Fibroblast of lung (primary cell): Measurements from ENCODE around the gene DNAJC24. TPM values are rescaled to one million over a fixed set of nuclear protein-coding genes. Genes with fewer than 3 reads are reported as not detected.

Experiments
- DNase-seq, 2 donors: peaks; one replicate each; pipeline versions ENCODE4 v3.0.0 to v3.0.0-alpha.2; 2010; ENCODE audit warnings: low read depth in 2 of 2
- H2AFZ ChIP-seq: 2 replicates; pipeline ENCODE4 v1.5.1; 2012; ENCODE audit warnings: low read length, control low read depth, inconsistent platforms
- H3K27ac ChIP-seq: 2 replicates; pipeline ENCODE4 v1.5.1; 2011; ENCODE audit warnings: low read length, control low read depth; ENCODE audit not compliant: insufficient read depth
- H3K27me3 ChIP-seq: 2 replicates; pipeline ENCODE4 v1.5.1; 2011; ENCODE audit warnings: mild to moderate bottlenecking, low read length; ENCODE audit not compliant: control insufficient read depth, insufficient read depth
- H3K36me3 ChIP-seq: 2 replicates; pipeline ENCODE4 v1.5.1; 2011; ENCODE audit warnings: low read length; ENCODE audit not compliant: control insufficient read depth, insufficient read depth
- H3K4me1 ChIP-seq: 2 replicates; pipeline ENCODE4 v1.5.1; 2011; ENCODE audit warnings: low read length; ENCODE audit not compliant: control insufficient read depth, insufficient read depth; ENCODE audit errors: extremely low read depth
- H3K4me2 ChIP-seq: 2 replicates; pipeline ENCODE4 v1.5.1; 2011; ENCODE audit warnings: low read length, control low read depth; ENCODE audit not compliant: insufficient read depth; ENCODE audit errors: extremely low read depth
- H3K4me3 ChIP-seq, 4 experiments: fragments of 200-600 bp in 1 of 4; sonication (generic) in 1 of 4; replicated peaks in 1 of 4; 2 replicates each; pipeline ENCODE4 v1.5.1; 2011 to 2016; ENCODE audit warnings: low read length in 4 of 4, low read depth in 3 of 4, mild to moderate bottlenecking in 3 of 4, control low read depth in 2 of 4, inconsistent platforms in 1 of 4, mixed read lengths in 1 of 4; ENCODE audit not compliant: insufficient read depth in 1 of 4; ENCODE audit errors: control extremely low read depth in 1 of 4
- H3K79me2 ChIP-seq: 2 replicates; pipeline ENCODE4 v1.5.1; 2012; ENCODE audit warnings: mild to moderate bottlenecking, low read length, inconsistent platforms; ENCODE audit not compliant: control insufficient read depth, insufficient read depth
- H3K9ac ChIP-seq: 2 replicates; pipeline ENCODE4 v1.5.1; 2011; ENCODE audit warnings: mild to moderate bottlenecking, low read length, control low read depth; ENCODE audit not compliant: insufficient read depth
- H3K9me3 ChIP-seq: 2 replicates; pipeline ENCODE4 v1.5.1; 2012; ENCODE audit warnings: low read depth, low read length; ENCODE audit not compliant: control insufficient read depth, insufficient read depth
- H4K20me1 ChIP-seq: 2 replicates; pipeline ENCODE4 v1.5.1; 2011; ENCODE audit warnings: low read length; ENCODE audit not compliant: control insufficient read depth, insufficient read depth; ENCODE audit errors: extremely low read depth
- EZH2 ChIP-seq: IDR thresholded peaks from 2 replicates; pipeline ENCODE4 v1.5.1; 2012; ENCODE audit warnings: low read length, control low read depth, mild to moderate bottlenecking; ENCODE audit errors: missing control alignments
- polyA plus RNA-seq, 2 donors: library from polyadenylated mRNA; depleted of rRNA in 1 of 2; stranded (reverse) in 1 of 2; unstranded in 1 of 2; fragments of >200 nt; gene quantifications; 2 replicates each; pipeline ENCODE4 v1.2.1, GENCODE V29; 2011 to 2012; ENCODE audit warnings: missing spikeins in 1 of 2
- total RNA-seq: library from RNA; depleted of rRNA; stranded (reverse); fragments of >200 nt; gene quantifications from 2 replicates; pipeline ENCODE4 v1.2.1, GENCODE V29; 2014
- TF ChIP-seq, protein P1 (sequence below), 2 donors: IDR thresholded peaks in 1 of 2; conservative IDR thresholded peaks in 1 of 2; 1 replicate in 1 of 2; 2 replicates in 1 of 2; pipeline ENCODE4 v1.5.1; 2011 to 2012; ENCODE audit warnings: low read length in 2 of 2, control low read depth in 1 of 2, inconsistent platforms in 1 of 2, low read depth in 1 of 2, mild to moderate bottlenecking in 1 of 2

DNAJC24 gene
- total and polyA plus RNA-seq, 2 donors (not counting 1 experiment from before 2014, with no cell fraction given), result 13.3 to 19.2 TPM

DNA sequence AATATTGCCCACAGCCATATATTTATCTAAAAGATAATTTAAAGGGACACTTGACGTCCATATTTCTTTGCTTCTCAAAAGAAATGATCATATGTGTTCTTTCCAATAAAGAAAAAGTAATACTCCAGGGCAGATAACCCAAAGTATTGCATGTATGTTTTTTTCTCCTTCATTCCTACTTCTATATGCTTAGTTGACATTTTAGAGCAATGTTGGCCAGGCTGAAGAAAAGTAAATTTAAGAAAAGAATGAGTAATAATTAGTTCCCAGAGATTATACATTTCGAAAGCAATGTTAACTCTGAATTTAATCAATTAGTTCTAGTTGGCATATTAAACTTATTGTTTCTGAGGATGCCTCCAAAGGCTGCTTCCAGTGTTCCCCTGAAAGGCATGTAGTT lies 48.2 kb downstream of the DNAJC24 start:
- no peak overlapping the region for H3K4me2 ChIP-seq
- no peaks in the 10 kb centered on the region for H3K4me1 ChIP-seq
- no peaks in the 10 kb centered on the region for H3K9me3 ChIP-seq
- H3K27ac ChIP-seq, result no peak overlapping the region
- H3K27me3 ChIP-seq, result no peaks in the 10 kb centered on the region
- no peak overlapping the region for H2AFZ ChIP-seq
- DNase-seq, result no peak
- no peak overlapping the region for H3K9ac ChIP-seq
- no peaks in the 10 kb centered on the region for H3K79me2 ChIP-seq
- no peak overlapping the region for H3K4me3 ChIP-seq
- H3K36me3 ChIP-seq, result no peaks in the 10 kb centered on the region
- H4K20me1 ChIP-seq, result no peaks in the 10 kb centered on the region
- TF ChIP-seq, protein P1, sequence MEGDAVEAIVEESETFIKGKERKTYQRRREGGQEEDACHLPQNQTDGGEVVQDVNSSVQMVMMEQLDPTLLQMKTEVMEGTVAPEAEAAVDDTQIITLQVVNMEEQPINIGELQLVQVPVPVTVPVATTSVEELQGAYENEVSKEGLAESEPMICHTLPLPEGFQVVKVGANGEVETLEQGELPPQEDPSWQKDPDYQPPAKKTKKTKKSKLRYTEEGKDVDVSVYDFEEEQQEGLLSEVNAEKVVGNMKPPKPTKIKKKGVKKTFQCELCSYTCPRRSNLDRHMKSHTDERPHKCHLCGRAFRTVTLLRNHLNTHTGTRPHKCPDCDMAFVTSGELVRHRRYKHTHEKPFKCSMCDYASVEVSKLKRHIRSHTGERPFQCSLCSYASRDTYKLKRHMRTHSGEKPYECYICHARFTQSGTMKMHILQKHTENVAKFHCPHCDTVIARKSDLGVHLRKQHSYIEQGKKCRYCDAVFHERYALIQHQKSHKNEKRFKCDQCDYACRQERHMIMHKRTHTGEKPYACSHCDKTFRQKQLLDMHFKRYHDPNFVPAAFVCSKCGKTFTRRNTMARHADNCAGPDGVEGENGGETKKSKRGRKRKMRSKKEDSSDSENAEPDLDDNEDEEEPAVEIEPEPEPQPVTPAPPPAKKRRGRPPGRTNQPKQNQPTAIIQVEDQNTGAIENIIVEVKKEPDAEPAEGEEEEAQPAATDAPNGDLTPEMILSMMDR (conservative IDR thresholded peaks at IDR 0.05 in 1 of 2, IDR thresholded peaks at IDR 0.05 in 1 of 2; ENCODE audit: low read depth in 1 of 2, low read length in 2 of 2), result no peak
- TF ChIP-seq EZH2, result no peak

- Histone ChIP-seq H3K4me3 (no peak overlapping the region), H3K27ac (no peak overlapping the region), H3K9me3 (no peaks in the 10 kb centered on the region), H3K4me2 (no peak overlapping the region), H4K20me1 (no peaks in the 10 kb centered on the region), H3K36me3 (no peaks in the 10 kb centered on the region), H3K79me2 (no peaks in the 10 kb centered on the region), H3K27me3 (no peaks in the 10 kb centered on the region), H3K4me1 (no peaks in the 10 kb centered on the region), H3K9ac (no peak overlapping the region), H2AFZ (no peak overlapping the region)
- TF ChIP-seq EZH2, result no peak
- TF ChIP-seq, protein P1 (conservative IDR thresholded peaks at IDR 0.05 in 1 of 2, IDR thresholded peaks at IDR 0.05 in 1 of 2; ENCODE audit: low read depth in 1 of 2, low read length in 2 of 2), result no peak
- DNase-seq, result peak in 1 of 2 donors; percentile 35
These were observed 49.5 kb downstream of the DNAJC24 start for GRCh38 chr11:31419138-31419537.

- no peak overlapping the region for H3K9ac ChIP-seq
- no peaks in the 10 kb centered on the region for H3K79me2 ChIP-seq
These were observed 50.0 kb downstream of the DNAJC24 start for GRCh38 chr11:31419669-31420068.

More at GRCh38 chr11:31419669-31420068, 50.0 kb downstream of the DNAJC24 start:
- Histone ChIP-seq H3K4me1 (no peaks in the 10 kb centered on the region), H3K27me3 (no peaks in the 10 kb centered on the region), H2AFZ (no peak overlapping the region), H4K20me1 (no peaks in the 10 kb centered on the region), H3K9me3 (no peaks in the 10 kb centered on the region), H3K36me3 (no peaks in the 10 kb centered on the region), H3K4me3 (no peak overlapping the region), H3K4me2 (no peak overlapping the region), H3K27ac (no peak overlapping the region)
- DNase-seq, result peak; percentile 25 to 26
- TF ChIP-seq, protein P1 (conservative IDR thresholded peaks at IDR 0.05 in 1 of 2, IDR thresholded peaks at IDR 0.05 in 1 of 2; ENCODE audit: low read depth in 1 of 2, low read length in 2 of 2), result no peak
- TF ChIP-seq EZH2, result no peak
